HG03432 (cell line): Measurements from ENCODE around the gene MACROD2.
A peak's percentile ranks its signal among the peaks of the same experiment; 100 is the strongest.

Experiments
- ATAC-seq: cut with Tn5 transposase; IDR thresholded peaks from one replicate; pipeline ENCODE4 v1.9.1; 2021; ENCODE audit warnings: mild to moderate bottlenecking, moderate library complexity; ENCODE audit not compliant: unreplicated experiment

Gene MACROD2

DNA sequence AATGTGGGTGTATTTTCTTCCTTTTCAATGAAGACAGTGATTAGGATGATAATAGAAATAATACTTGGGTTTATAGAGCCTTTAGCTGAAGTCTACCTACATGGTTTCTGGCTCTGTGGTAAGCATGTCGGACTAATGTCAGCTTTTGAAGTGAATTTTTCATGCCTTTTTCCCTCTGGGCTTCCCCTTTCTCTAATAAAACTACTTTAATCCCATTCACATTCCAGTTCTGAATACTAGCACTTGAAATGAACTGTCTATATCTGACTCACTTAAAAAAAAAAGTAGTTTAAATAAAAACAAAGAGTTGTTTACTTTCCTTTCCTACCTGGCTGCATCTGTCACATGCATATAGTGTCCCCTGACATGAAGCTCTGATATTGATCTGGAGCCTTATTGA, 888.0 kb downstream of the MACROD2 start:
- ATAC-seq: no peak

DNA sequence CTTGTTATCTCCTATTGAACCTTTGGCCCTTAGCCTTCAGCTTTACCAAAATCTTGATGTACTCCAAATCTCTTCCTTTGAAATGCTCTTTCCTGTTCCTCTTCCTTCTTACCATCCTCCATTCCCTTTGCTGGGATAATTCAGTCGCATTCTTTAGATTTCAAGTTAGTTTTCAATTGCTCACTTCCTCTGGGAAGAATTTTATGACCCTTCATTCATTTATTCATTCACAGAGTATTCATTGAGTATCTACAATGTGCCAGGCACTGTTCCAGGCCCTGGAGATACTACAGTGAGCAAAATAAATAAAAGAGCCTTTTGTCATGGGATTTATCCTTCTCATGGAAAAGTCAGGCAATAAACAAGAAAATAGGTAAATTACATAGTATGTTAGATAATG, 890.3 kb downstream of the MACROD2 start:
- no peak for ATAC-seq

DNA sequence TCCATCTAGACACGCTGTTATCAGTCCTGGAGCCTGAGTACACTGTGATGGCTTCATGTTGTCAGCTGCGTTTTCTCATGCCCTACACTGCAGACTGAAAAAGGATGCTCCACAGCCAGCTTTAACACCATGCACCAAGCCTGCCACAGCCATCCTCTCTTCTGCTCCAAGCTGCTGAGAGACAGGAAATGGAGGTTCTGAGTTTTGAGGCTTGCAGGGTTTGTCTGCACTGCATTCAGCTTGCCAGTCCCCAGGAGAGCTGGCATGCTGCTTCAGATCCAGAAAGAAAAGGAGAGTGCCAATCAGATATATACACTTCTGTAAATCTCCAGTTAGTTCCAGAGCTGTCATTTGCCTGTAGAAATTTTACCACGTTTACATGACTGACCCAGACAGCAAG, 892.8 kb downstream of the MACROD2 start:
- no peak for ATAC-seq

GRCh38 chr20:14889496-14890255, 894.4 kb downstream of the MACROD2 start:
- ATAC-seq: no peak

DNA sequence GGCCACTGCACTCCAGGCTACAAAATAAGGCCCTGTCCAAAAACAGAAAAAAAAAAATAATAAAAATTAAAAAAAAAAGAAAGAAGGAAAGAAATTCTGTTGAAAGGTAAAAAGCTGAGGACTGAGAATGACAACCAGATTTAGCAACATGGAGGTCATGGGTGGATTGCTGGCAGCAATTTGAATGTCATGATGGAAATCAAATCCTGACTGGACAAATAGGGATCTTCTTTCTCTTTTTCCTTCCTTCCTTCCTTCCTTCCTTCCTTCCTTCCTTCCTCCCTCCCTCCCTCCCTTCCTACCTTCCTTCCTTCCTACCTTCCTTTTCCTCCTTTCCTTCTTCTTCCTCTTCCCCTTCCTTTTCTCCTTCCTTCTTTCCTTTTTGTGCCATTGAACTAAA, 895.4 kb downstream of the MACROD2 start:
- no peak for ATAC-seq

DNA sequence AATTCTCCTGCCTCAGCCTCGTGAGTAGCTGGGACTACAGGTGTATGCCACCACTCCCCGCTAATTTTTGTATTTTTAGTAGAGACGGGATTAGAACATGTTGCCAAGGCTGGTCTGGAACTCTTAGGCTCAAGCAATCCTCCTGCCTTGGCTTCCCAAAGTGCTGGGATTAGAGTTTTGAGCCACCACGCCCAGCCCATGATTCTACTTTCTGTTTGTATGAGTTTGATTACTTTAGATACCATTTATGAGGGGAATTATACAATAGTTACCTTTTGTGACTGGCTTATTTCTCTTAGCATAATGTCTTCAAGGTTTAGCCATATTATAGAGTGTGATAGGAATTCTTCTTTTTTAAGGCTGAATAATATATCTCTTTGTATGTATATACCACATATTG, 897.5 kb downstream of the MACROD2 start:
- no peak for ATAC-seq

DNA sequence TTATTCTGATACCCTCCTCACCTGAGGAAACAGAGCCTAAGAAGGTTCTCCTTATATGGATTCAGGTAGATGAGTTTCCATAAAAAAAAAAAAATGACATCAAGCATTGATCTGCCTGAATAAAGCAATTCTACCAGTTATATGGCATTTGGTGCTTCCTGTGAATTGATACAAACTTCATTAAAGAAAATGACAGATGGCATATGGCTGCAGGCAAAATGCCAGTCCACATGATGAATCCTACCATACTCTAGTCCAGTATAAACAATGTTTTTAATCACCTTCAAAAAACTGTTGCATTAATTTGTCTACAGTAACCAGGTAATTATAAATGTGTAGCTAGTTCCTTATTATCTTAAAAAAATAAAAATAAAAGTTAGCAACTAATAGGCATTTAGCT, 901.3 kb downstream of the MACROD2 start:
- no peak for ATAC-seq

- no peak for ATAC-seq
Measured at GRCh38 chr20:14897608-14898007, 902.3 kb downstream of the MACROD2 start.

DNA sequence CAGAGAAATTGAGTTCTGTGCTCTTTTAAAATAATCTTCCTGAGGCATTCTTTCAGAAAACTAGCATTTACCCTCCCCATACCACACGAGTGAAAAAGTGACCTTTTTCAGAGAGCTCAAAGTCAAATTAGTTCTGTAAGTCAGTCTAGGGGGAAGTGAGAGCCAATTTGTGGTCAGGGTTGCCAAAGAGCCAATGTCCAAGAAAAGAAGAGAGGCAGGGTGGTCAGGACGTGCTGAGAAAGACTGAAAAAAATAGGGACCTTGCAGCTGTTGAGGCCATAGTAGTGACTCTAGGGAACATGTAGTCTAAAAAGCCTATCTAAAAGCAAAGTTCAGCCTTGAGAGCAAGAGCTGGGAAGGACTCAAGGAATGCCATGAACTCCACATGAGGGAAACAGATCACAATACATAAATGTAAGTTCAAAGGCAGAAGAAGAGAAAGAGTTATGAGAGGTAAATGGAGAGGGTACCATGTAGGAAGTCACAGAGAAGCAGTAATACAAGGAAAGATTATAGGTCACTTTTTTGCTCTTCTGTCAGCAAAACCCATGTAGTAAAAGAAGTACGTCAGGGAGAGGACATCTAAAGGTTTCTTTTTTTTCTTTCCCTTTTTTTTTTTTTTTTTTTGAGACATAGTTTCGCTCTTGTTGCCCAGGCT, 907.2 kb downstream of the MACROD2 start:
- peak; percentile 98 for ATAC-seq

GRCh38 chr20:14906908-14907434, 911.7 kb downstream of the MACROD2 start:
- ATAC-seq: no peak

DNA sequence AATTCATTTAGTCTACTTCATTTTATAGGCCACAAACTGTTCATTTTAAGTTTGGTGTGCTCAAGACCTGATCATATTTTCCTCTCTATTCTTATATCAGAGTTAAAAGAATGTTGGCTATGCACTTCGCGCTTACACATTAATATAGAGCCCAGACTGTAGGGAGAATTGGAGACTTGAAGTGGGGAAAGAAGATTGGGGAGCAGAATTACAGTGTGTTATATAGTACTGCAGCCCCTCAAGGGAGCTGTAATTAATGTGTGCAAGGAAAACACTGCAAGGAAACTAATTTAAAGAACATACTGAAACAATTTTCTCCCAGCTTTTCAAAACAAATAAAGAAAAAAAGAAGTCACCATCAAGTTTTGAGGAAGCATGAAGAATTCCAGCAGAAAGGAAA, 914.8 kb downstream of the MACROD2 start:
- ATAC-seq: no peak

DNA sequence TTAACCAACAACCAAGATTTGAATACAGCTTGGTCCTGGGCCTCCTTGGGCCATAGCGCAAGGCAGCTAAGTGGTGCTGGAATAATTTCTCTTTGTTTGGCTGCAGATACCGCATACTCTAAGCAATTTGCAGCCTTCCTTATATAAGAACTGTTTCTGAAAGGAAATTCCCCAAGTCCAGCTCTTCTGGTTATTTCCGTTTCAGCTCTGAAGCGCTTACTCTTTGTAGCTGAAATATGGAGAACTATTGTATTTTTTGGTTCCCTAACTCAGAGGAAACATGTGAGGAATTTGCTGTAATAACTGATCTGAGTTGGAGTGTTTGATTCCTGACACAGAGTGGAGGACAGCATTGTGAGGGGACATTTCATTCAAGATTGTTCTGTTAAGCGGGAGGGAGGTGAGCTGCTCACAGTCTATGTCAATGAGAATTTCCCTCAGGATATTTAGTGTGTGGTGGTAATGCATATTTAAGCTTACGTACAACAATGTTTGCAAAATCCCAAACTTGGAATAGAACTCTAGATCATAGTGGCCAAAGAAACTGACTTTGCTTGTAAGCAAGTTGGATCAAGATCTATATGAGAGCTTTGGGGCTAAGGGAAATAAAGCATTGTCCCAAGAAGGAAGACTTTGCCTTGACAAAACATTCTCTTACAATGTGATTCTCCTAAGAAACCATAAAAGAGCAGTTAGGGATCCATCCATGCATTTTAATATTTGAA, 918.7 kb downstream of the MACROD2 start:
- ATAC-seq: no peak

DNA sequence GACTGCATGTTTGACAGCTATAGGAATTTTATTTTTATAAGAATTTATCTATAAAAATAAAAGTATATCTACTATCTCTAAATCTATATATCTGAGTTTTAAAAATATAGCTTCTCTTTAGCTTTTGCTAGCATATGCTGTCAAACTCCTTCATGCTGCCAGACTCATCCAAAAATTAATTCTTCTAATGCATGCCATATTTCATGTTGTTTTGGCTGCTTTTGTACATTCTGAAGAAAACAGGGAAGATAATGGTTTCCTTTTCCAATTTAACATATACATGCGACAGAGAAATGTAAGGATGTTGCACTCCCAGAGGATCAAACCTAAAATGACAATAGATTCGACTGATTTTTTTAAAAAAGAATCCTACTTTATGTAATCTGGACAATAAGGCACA, 919.3 kb downstream of the MACROD2 start:
- ATAC-seq: no peak

DNA sequence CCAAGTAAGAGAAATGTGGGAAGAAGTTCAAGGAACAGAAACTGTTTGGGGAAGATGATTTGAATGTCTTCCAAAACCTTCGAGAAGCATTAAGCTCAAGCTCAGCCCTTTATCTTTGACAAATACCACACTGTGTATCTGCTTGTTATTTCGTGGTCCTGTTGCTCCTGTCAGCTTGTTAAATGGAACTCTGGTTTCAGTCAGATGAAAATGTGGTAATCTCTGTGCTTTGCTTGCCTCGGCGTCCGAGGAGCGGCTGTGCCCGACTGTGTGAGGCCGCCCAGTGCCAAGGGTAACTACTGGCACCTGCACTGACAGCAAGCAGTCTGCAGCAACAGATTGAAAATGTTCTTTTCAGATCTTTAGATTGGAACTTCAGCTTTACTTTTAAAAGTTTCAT, 920.0 kb downstream of the MACROD2 start:
- no peak for ATAC-seq

GRCh38 chr20:14916360-14916920, 921.1 kb downstream of the MACROD2 start:
- ATAC-seq: no peak

DNA sequence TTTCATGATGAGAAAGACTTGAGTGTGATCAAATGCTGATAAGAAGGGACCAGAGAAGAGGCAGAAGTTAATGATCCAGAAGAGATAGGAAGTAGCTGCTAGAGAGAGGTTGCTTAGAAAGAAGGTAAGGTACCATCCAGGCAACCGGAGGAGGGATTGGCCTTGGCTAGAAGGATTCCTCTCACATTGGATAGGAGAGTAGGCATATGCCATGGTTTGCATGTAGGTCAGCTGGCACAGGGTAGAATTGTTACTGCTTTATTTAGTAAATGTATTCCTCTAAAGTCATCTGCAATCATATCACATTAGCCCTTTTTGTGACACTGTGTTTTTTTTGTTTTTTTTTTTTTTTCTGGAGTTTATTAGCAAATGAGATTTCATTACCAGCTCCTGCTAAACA, 923.0 kb downstream of the MACROD2 start:
- ATAC-seq: no peak

- no peak for ATAC-seq
Measured at GRCh38 chr20:14918976-14919375, 923.7 kb downstream of the MACROD2 start.

- ATAC-seq: no peak
Measured at GRCh38 chr20:14919501-14920081, 924.3 kb downstream of the MACROD2 start.

DNA sequence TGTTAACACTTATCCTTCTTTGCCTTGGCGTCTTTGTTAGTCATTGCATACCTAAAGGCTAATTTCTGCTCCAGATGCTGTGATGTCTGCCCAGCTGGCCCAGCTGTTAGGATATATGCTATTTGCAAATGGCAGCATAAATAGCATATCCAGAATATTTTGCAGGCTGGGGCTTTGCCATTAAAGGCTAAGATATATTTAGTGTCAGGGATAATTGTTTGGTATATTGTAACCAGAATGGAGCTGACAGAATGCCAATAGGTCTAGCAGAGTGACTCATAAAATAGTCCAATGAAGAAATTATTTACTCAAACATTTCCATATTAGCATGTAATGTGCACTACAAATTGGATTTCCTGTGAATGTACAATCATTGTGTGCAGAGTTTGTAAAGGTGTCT, 926.2 kb downstream of the MACROD2 start:
- no peak for ATAC-seq

DNA sequence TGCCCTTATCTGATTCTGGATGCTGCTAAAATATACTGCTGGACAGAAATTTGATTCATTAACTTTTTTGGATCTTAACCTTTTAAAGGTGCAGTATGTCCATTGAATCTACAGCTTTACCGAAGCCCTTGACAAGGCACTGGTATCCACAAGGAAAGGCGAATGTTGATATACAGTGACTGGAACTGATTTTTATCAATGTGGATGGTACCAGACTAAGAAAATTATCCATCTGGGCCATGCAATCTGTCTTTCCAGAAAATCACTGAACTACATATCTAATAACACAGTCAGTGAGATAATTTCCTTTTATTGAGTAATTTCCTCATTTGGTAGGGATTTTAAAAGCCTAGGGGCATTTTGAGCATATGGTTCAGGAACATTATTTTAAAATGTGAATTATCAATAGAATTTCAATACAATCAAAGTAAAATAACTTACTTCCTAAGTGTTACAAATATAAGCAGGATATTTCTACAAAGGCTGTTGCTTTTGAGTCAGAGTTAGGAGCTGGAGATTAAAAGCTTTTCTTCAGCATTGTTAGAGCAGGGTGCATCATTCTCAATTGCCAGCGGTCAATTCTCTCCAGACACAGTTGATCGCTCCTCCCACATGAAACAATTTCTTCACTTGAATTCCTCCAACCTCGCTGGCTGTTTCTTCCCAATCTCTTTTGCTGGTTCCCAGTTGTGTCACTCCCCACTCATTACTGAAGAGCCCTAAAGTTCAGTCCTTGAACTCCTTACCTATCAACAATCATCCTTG, 927.4 kb downstream of the MACROD2 start:
- ATAC-seq: no peak
